ENCODE data around the gene SETD3.

Gene SETD3

DNA sequence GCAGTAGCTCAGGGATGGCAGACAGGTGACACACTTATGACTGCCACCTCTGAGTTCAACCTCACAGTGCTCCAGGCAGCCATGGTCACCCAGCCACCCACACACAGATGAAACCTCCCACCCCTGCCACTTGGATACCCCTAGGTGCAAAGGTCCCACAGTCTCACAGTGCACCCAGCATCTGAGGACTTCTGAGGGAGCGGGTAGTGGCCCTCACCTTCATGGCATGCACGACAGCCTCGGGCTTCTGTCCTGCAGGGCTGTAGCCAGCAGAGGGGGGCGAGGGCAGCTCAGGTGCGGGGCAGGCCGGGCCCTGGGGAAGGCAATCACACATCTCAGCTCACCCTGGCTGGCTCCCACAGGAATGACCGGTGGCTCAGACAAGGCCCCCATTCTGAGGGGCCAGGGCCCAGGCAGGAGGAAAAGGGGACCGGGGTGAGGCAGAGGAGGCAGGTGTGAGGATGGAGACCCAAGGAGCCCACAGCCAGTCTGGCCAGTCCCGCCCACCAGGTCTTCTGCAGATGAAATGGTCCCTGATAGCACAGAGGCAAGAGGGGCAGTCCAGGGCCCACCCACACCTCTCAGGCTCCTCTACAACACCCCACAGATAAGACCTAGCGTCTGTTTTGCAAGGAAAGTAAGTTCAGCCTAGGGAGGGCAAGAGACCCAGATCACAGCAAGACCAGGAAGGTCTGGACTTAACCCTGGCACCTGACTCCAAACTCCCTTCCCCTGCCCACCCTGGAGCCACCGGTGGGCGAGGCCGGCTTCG, 36.4 kb upstream of the SETD3 start:
- no peak for DNase-seq (ENCODE audit: low read depth in 2 of 2, low spot score in 1 of 2)

DNA sequence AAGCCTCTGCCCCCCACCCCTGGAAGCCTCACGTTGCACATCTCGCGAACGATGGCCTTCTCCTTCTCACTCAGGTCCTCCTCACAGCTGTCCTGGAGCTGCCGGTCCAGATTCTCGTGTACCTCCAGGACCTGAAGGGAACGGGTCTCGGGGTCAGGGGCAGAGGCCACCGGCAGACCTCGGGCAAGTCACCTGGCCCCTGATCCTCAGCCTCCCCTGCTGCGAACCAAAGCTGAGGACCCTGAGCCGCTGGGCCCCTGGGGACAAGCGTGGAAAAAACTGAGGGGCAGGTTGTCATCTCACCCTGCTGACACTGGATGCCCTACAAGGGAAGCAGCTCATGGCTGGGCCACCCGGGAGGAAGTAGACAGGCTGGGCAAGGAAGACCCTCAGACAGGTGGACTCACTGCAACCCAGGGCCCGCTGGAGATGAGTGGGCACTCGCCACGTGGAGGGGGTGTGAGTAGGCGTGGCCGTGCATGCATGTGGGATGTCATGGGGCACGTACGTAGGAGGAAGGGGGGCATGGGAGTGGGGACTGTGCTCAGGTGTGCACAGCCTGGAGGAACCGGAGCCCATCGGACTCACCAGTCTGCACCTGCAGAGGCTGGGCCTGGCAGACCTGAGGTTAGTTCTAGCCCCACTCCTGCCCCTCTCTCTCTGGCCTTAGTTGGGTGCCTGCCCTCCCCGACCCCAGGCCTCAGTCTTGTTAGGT, 35.7 kb upstream of the SETD3 start:
- DNase-seq (ENCODE audit: low read depth in 2 of 2, low spot score in 1 of 2): no peak

DNA sequence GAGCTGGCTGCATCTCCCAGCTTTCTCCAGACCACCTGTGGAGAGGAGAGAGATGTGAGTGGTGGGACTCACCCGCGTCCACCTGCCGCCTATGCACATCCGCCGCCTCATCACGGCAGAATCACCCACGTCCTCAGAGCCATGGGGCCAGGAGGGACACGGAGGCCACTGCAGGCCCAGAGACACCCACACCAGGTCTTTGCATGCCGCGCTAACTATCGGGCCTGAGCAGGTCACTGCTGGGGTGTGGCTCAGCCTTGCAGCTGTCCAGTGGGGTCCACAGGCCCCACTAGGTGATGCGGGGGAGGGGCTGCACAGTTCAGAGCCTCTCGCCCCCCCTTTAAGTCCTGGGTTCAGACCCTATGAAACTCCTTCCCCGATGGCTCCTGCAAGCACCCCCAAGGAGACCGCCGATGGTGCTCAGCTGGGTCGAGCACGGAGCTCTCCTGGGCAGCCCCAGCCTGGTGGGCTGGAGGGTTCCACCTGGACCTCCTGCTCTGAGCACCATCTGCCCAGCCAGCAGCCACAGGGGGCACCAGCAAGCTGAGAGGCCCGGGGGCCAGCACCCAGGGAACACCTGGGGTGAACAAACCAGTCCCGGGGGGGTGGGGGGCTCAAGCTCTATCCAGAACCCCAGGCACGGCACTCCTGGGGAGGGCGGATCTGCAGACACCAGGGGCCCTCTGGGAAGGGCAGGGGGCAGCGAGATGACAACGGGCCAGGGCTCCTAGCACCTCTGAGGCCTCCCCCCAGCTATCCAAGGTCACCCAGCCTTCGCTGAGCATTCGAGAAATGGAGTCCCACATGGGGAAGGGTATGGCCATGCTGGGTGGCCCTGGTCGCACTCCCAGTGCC, 34.9 kb upstream of the SETD3 start:
- DNase-seq (ENCODE audit: low read depth in 2 of 2, low spot score in 1 of 2): no peak

DNA sequence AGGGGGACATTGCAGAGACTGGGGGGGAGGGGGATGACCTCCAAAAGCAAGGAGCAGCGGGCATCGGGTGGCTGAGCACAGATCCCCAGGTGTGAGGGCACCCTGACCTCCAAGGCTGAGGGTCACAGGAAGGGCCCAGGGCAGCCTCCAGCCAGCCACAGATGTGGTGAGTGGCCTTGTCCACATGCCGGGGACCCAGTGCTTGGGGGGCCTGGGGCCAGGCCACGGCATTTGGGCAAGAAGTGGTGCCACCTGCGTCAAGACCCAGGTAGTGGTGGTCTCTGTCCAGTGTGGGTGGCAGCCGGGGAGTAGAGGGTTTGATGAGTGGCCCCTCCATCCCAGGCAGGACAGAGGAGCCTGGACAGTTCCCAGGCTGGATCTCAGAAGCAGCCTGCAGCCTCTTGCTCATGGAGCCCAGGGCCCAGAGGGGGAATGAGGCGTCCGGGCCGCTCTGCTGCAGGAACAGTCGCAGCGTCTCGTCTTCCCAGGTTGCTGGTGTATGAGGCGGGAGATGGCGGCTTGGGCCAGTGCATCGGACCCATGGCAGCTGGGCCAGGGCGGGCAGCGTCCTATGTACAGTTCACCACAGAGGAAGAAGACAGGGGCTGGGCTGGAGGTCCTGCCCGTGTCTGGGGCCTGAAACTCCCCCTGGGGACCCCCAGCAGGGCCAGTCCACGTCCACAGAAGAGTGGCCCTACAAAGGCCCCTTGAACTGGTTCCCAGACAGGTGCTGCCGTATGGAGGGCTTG, 34.1 kb upstream of the SETD3 start:
- no peak for DNase-seq (ENCODE audit: low read depth in 2 of 2, low spot score in 1 of 2)

DNA sequence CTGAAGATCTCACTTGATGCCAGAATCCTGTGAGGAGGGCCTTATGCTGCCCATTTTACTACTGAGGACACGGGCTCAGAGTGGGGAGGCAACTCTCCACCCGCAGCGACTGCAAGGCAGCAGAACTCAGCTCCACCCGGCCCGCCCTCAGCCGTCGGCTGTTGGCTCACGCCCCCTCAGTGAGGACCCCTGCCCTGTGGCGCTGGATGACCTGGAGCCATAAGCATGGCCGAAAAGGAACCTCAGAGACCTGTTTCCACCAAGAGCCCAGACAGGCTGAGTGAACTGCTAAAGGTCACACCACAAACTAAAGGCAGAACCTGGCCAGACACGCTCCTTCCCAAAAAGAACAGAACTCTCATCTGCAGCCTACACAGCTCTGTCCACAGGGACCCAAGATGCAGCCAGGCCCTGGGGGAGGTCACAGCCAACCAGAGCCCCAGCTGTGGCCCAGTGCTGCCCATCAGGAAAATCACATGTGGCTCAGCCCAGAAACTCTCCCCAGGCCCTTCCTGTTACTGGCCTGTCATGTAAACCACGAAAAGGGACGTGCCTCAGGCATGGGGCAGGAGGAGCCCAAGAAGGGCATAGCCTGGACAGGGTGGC, 33.4 kb upstream of the SETD3 start:
- DNase-seq (ENCODE audit: low read depth in 2 of 2, low spot score in 1 of 2): no peak

DNA sequence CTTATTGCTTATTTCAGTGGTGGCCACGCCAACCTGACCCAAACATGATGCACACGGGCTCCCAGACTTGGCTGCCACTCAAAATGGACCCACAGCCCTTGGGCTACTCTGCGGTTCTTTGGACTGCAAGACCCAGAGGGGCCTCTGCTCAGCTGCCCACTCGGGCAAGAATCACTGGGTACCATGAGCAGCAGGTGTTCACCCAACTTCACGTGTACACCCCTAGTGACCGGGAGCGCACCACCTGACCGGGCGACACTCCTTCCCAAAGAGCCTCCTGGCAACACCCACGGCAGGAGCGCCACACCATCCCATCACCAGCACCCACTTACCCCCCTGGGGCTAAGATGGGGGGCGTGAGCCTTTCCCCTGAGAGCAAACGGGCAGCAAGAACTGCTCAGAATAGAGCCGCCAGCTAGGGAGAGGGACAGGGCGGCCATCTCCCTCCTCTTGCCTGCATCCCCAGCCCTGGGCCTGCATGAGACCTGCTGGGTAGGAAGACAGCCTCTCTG, 32.6 kb upstream of the SETD3 start:
- no peak for DNase-seq (ENCODE audit: low read depth in 2 of 2, low spot score in 1 of 2)

DNA sequence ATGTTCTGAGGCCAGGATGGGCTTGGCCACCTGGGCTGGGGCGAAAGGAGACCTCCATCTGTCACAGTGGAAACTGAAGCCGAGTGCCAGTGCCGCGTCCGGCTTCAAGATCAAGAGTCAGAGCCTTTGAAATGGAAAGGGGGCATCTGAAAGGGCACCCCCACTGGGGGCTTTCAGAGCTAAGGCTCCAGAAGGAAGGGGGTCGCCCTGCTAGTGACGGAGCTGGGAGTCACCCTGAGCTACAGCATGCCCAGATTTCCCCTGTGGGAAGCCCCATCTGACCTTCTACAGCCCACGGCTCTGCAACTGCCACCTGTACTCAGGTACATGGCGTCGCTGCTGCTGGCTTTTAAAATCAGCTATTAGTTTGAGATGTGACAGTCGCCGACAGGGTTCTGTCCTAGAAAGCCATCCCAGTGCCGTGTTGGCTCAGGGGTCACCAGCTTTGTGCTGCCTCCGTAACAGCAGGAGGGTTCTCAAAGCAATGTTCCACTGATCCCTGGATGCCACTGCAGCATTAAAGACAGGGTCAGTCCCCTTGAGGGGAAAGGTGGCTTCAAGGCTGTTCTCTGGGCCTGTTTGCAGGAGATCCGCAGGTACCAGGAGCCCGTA, 32.0 kb upstream of the SETD3 start:
- no peak for DNase-seq (ENCODE audit: low read depth in 2 of 2, low spot score in 1 of 2)

DNA sequence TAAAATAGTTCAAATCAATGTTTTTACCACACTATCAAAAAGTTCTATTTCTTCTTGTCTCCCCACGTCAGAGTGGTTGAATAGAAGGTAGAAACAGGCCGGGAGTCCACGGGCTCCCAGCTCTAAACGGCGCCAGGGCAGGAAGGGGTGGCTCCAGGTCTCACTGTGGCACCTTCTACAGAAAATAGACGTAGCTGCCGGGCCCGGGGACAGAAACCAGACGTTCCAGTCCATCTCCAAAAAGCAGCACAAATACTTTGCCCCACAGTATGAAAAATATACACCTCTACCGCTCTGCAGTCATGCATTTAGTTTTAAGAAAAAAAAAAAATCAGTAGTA, 31.4 kb upstream of the SETD3 start:
- no peak for DNase-seq (ENCODE audit: low read depth in 2 of 2, low spot score in 1 of 2)

DNA sequence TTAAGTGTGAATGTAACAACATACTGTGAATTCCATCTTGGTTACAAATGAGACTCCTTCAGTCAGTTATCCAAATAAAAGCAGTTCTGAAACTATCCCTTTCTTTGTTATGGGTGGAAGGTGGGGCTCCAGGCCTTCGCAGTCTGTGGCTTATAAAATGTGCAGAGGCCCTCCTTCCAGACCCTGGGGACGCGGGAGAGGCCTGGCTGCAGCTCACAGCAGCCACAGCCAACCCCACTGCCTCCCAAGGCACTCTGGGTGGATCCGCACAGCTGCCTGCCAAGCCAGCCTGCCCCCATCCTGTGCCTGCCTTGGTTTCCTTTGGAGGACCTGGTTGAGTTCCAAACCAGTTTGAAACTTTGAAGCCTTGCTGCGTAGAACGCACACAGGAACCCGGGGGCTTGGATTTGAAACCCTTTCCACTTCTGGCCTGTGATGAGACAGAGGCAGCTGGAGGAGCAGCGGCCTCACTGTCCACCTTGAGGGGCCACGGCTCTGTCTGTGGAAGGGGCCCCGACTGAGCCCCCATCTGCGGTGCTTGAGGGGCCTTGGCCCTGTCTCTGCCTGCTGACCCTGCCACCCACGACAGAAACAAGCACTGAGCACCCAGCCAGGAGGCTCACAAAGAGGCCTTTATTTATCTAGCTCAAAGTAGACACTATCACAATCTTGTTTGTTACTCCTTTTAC, 30.9 kb upstream of the SETD3 start:
- no peak for DNase-seq (ENCODE audit: low read depth in 2 of 2, low spot score in 1 of 2)

DNA sequence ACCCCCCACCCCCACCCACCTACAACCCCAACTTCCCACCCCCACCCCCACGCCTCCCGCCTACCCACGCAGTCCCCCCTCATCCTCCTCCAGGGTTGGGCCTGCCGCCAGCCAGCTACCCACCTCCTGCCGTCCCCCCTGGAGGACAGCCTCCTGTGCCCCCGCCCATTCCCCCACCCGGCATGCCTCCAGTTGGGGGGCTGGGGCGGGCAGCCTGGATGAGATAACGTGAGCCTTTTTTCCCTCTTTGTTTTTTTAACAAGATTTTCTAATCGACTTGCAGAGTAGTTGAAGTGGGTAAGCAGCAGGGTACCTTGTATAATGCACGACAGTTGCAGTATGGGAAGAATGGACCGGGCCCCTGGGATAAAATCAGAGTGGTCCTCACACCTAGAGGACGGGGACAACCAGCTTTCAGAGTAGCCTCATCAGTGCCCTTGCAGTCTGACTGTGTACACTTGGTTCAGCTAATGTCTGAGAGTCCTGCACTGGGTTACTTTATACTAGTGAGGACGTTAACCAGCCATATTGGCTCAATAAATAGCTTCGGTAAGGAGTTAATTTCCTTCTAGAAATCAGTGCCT, 30.0 kb upstream of the SETD3 start:
- DNase-seq (ENCODE audit: low read depth in 2 of 2, low spot score in 1 of 2): no peak

DNA sequence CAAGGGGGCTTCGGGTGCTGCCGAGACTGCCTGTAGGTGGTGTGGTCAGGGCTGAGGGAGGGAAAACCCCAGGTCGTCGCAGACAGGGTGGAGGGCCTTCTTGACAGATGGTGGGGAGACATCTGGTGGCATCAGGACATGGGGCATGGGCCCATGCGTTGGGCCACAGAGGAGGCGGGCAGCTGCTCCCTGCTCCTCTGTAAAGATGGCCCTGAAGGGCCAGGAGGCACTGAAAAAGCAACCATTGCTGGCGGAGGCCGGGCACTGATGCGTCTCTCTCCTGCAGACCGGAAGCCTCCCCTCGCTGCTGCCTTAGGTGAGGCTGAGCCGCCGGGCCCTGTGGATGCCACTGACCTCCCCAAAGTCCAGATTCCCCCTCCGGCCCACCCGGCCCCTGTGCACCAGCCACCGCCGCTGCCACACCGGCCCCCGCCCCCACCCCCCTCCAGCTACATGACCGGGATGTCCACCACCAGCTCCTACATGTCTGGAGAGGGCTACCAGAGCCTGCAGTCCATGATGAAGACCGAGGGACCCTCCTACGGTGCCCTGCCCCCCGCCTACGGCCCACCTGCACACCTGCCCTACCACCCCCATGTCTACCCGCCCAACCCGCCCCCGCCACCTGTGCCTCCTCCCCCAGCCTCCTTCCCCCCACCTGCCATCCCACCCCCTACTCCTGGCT, 29.4 kb upstream of the SETD3 start:
- no peak for DNase-seq (ENCODE audit: low read depth in 2 of 2, low spot score in 1 of 2)

DNA sequence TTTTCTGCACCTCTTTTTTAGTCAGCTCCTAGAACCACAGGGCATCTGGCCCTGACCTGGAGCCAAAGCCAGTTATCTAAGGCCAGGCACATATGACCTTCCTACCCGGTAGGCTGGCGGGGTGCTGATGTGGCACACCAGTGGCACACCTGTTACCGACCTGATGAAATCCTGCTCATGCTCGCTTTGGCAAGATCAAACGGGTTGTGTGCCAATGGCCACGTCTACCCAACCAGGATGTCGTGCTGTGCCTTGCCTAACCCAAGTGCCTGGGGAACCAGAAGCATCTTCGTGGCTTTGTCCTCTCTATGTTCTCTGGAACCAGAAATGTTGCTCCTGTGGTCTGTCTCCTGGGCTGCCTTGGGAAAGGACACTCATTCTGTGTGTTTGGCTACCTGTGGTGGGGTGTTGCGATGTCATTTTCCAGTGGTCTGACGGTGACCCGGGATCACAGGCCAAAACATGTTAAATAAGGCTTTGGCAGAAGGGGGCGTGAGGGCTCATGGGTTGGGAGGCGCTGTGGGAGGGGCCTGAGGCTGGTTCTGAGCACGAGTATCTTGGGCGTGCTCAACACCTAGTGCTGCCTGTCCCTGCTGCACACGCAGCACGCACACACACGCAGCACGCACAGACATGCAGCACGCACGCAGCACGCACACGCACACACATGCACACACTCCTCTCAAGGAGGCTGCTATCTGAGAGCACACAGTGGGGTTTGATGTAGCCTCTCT, 28.4 kb upstream of the SETD3 start:
- DNase-seq (ENCODE audit: low read depth in 2 of 2, low spot score in 1 of 2): no peak

DNA sequence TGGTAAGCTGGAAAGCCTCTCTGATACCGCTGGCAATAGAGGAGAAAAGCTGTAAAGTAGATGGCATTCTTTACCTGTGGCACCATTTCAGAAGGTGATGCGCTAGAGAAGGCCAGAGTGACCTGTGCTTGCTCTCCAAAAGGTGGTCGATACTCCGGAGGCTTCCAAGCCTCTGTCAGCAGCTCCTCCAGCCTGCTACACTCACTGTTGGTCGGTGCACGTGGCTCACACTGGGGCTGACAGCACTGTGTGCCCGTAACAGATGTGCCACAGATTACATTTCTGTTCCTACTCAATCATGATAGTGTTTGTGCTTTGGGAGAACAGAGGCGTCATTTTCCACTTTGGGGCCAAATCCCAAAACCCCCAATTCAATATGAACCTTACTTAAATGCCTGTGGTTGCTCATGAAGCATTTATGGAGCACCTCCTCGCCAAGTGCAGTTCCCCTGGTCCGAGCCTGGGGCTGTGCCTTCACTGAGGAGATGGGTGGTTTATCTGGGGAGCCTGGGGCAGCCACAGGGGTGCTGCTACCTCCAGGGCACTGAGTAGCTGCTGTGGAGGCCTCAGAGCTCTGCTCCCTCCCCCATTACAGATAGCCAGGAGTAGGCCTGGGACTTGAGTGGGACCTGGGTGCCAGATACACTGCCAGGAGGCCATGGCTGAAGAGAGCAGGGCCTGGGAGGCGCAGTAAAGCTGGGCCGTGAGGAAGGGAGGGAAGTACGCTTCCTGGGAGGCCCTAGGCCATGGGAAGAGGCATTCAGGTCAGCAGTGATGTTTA, 27.4 kb upstream of the SETD3 start:
- no peak for DNase-seq (ENCODE audit: low read depth in 2 of 2, low spot score in 1 of 2)

DNA sequence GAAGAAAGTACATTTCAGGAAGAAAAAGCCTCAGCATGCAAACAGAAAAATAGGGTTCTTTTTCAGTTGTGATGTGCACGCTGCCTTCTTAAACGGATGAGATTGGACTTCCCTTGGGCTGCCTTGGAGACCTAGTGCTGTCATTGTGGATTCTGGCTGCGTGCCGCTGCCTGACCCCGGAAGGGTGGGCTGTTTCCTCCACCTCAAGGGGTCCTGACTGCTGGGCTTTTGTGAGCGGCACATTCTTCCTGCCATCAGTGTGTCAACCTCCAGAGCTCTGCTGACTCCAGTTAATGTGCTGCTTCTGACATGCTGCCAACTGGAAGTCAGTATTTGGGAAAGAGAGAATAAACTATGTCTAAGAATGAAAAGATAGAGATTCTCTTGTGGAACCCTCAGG, 25.6 kb upstream of the SETD3 start:
- DNase-seq (ENCODE audit: low read depth in 2 of 2, low spot score in 1 of 2): no peak

DNA sequence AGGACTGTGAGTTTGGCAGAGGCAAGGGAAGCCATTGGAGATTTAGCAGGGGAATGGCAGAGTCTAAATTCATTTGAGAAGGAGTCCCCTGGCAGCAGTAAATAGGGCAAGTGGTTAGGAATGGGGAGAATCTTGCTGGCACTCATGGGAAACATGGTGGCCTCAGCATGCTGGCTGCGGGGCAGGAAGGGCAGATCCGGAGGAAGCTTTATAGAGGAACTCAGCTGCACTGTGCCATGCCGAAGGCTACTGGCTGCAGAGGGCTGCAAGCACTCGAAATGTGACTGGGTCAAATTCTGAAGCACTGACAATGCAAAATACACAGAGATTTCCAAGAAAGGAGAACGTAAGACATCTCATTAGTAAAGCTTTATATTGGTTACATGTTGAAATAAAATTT, 24.4 kb upstream of the SETD3 start:
- no peak for DNase-seq (ENCODE audit: low read depth in 2 of 2, low spot score in 1 of 2)

DNA sequence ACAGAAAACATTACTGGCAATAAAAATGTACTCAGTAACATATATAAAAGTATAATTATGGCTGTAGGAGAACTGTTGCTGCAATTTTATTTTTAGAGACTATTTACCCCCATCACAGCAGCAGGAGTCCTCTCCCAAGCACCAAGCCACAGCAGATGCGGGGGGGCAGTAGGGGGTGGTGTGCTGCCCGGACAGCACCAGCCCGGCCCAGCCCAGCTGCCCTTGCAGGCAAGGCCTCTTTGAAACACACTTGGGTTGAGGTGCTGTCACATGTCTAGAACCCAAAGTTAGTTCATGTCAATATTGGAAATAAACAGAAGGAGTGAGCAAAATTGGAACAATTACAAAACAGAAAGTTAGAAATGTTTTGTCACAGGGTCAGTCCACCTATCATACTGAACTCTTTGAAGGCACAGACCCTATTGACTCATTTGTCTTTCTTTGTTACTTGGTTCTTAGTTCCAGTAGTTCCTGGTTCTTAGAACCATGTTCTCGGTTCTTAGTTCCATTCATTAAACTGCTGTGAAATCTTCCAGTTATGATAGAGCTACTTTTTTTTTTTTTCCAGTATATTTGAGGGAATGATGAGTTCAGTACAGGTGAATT, 23.3 kb upstream of the SETD3 start:
- DNase-seq (ENCODE audit: low read depth in 2 of 2, low spot score in 1 of 2): no peak

DNA sequence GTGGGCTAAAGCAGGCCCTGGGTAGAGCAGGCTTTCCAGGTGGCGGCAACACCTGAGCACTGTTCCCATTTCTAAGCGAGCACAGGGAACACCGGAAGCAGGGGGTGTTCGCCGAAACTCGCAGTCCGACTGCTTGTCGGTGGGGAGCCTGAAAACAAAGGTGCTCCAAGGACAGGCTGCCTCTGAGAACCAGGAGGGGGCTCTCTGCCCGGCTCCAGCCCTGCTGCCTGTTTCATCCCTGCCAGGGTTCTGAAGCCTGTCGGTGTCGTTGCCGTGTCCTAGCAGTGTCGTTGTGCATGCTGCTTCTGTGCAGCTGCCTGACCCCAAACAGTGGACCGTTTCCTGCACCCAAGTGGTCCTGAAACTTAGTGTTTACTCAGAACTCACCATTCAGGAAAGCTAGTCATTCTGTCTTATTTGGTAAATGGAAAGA, 22.3 kb upstream of the SETD3 start:
- no peak for DNase-seq (ENCODE audit: low read depth in 2 of 2, low spot score in 1 of 2)
